Measurements from ENCODE around the gene XRN2.

Gene XRN2

DNA sequence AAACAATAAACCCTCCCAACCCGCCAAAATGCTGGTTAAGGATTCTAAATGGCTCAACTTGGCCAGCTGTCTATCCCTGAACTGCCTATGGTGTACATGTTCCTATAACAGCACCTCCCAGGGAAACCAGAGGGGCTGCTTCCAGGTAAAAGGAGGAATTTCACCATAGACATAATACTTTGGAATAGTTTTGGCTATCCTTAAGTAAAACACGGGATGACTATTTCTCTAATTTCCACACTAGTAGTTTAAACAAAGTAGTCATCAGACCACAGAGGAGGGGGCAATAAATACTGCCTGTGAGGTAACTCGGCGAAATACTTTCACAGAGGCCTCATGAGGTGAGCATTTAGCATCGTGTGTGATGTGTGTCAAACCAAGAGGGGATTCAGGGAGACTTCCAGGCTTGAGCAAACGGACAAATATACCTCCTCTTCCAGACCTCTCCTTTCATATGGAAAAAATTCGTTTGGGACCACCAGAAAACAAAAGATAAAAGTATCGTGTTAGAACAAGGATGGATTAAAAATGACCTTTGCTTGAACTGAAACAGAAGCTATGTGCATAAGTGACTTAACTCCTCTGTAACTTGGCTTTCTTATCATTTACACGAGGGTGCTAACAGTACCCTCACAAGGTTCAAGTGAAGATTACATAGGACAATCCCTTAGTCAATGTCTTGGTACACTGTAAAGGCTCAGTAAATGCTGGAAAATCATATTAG, 1.0 kb upstream of the XRN2 start:
- DNase-seq, result peak; percentile 11

DNA sequence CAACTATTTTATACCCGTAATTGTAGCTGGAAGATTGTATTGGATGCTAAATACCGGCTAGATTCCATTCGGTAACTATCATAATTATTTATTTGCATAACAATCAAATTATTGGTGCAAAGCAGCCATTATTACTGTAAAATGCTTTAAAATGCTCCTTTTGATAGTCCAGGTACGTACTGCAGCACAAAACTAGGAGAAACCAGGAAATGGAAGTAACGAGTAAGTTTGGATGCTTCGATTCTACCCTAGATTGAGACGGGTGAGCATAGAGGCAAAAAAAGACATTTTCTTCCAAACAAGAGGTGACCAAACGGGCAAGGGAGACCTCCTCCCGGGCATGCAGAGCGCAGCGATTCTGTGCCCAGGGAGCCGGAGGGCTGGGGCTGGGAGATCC, 469 bp upstream of the XRN2 start:
- no peak for DNase-seq

DNA sequence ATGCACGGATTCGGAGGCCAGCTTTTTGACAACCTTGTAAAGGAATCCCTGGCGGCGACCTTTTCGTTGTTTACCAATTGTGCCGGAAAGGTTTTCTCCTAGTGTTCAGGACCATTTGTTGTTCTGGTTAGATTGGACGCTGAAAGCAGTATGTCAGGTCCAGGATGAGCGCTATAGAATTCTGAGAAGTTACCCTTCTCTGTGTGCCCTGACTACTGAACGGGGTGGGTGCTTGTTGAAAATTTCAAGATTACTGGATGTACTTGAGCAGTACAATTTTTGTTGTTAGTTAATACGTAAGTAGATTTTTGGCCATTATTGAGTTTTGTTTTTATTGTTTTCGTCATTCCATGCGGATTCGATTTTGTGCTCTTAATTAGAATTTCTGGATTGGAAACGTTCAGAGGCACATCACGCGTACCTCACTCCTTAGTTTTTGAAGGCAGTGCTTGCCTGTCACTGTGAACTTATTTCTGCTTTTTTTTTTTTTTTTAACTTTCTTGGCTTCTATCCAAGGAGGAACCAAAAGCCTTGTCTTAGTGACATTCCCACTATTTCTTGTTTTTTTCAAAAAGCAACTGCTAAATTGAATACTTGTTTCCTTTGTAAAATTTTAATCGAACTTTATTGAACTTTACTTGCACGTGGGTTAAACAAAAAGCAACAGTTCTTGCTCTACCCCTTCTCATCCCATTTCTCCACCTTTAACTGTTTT, 898 bp downstream of the XRN2 start:
- DNase-seq, result no peak

DNA sequence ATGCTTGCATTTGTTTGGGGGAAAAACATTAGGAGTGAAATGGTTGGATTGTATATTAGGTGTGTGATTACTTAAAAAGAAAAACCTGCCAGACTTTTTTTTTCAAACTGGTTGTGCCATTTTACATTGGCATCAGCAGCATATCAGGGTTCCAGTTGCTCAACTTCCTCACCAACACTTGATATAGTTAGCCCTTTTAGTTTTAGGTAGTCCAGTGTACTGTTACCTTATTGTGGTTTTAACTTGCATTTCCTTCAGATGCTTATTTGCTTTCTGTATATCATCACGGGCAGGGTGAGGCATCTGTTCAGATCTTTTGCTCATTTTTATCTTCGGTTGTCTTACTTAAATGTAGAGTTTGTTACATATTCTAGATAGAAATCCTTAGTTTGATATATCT, 5.2 kb downstream of the XRN2 start:
- no peak for DNase-seq

GRCh38 chr20:21309678-21310467, 6.7 kb downstream of the XRN2 start:
- no peak for DNase-seq

DNA sequence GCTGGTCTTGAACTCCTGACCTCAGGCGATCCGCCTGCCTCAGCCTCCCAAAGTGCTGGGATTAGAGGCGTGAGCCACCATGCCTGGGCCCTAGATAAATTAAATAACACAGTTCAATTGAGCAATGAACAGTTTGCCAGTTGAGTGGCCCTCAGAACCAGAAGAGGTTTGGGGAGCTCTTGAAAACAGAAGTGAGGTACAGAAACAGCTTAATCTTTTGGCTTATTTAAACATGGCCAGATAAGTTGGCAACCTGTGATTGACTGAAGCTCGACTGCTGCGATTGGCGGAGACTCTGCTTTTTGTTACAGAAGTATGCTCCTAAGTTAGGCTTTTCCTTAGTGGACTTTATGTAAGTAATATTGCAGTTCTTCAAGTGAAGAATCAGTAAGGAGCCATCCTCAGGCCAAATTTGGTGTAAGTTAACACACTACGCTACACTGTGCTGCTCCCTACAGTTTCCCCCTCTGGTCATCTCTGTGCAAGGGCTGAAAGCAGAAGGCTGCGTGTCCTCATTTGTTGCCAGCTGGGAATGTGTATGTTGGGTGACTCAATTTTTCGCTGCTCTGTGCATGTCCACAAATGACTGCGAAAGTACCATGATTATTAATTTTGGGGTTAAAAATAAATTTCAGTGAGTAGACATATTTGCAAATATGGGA, 9.8 kb downstream of the XRN2 start:
- DNase-seq, result no peak

- DNase-seq, result no peak
These were observed 12.0 kb downstream of the XRN2 start for GRCh38 chr20:21315138-21315537.

DNA sequence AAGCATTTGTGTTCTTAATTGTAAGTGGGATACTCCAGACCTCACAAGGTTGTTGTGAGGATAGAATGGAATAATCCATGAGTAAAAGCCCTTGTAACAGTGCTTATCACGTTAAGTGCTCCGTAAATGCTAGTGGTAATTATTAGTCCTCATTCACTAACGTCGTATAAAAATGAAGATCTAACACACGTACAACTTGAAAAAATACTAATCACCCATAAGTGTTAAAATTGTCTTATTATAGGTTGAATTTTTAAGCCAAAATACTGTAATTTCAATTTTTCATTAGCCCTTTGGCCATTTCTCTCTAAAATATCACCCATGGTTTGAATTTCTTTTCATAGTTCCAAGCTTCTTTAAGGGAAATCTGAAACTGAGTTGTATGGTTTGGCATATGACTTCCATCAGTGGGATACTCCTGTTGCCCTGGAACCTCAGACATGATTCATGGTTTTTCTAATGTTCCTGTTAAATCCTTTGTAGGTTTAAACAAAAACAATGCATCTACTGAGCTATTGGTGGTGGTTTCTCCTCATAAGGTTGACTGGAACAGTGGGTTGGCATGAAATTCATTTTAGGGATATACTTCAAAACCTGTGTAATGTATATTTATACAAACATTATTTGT, 19.1 kb downstream of the XRN2 start:
- DNase-seq, result no peak

DNA sequence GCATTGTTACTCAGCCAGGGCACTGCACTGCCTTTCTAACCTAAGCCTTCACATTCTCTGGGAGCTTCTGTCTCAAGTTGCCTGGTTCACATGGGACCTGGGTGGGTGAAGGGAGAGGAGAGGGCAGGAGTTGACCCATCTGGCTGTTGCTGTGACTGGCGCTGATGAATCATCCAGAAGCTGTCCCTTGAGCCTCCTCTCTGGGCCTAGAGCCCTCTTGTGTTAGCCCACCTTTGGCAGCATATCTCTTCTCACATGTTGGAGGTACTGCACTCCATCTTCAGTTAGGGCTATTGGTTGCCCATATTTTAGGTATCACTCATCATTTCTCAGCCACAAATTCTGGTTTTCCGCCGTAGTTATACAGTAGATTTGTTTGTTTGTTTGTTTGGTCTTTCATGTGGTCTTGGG, 19.8 kb downstream of the XRN2 start:
- no peak for DNase-seq

DNA sequence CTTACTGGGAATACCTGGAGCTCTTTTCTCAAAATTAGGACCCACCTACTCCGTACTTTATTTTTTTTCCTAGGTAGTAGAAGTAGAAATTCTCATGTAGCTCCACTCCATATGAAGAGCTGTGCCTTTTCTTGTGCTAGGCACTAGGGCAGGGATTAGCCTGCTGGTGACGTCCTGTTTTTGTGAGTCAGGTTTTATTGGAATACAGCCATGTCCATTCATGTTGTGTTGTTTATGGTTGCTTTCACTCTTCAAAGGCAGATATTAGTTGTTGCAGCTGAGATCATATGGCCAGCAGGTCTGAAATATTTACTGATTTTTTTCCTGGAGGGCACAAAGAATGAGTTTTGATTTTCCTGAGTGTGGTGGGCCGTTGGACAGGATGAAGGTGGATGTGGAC, 20.5 kb downstream of the XRN2 start:
- DNase-seq, result no peak

DNA sequence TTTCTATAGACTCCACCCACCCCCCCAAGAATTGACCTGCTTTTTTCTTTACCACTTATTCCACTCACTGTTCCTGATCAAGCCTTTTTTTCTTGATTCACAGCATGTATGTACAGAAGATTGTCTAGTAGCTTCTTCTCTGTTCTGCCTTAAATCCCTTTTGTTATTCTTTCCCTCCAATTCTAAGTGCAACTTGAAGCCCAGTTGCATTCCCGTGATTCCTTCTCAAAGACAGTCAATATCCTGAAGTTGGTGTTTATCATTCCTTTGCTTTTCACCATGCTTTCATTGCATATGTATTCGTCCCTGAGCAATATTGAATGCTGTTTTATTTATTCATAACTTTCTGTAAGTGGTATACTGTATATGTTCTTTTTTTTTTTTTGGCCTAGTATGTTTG, 21.0 kb downstream of the XRN2 start:
- DNase-seq, result no peak

DNA sequence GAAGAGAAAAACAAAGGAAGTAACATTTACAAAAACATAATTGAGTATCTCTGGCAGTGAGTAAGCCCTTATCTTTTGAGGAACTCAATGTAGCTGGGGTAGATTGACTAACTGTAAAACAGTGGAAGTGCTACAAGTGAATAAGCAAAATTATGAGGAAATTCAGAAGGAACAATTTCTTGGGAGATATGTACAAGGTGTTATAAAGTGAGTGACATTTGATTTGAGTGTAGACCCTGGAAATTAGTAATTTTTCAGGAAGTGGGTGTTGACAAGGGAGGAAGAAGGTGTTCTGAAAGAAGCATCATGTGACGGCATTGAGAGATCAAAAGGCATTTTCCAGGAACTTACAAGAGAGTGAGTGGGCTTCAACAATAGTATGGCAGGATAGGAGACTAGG, 22.2 kb downstream of the XRN2 start:
- no peak for DNase-seq

- DNase-seq, result no peak
These were observed 23.6 kb downstream of the XRN2 start for GRCh38 chr20:21326700-21327099.

GRCh38 chr20:21336455-21337151, 33.5 kb downstream of the XRN2 start:
- no peak for DNase-seq

GRCh38 chr20:21338291-21338690, 35.2 kb downstream of the XRN2 start:
- no peak for DNase-seq

GRCh38 chr20:21339499-21339898, 36.4 kb downstream of the XRN2 start:
- no peak for DNase-seq

DNA sequence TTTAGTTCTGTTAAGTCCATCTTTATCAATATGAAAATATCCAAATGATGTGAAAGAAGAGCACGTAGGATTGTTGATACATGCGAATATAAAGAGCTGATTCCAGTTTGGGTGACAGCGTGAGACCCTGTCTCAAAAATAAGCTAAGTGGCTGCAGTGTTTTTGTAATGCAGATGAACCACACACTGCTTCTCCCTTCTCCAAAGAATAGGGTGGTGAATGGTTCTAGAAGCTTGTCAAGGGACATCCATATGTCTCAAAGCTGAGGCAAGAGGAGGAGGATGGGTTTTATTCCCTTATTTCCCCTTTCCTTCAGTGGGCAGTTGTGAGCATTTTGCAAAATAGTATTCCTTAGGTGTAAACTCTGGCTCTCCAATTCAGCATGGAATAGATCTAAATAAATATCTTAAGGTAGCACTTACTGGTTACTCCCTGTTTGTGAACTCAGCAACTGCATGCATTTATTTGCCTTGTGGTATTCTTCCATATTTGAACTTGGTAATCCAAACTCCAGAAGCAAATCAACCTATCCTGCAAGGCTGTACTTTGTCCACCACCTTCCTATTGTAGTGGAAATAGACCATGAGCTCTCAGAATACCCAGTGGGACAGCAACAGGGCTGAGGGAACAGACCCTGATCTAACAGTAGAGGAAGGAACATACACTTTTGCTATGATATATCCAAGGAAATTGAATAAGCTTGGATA, 38.0 kb downstream of the XRN2 start:
- DNase-seq, result no peak

DNA sequence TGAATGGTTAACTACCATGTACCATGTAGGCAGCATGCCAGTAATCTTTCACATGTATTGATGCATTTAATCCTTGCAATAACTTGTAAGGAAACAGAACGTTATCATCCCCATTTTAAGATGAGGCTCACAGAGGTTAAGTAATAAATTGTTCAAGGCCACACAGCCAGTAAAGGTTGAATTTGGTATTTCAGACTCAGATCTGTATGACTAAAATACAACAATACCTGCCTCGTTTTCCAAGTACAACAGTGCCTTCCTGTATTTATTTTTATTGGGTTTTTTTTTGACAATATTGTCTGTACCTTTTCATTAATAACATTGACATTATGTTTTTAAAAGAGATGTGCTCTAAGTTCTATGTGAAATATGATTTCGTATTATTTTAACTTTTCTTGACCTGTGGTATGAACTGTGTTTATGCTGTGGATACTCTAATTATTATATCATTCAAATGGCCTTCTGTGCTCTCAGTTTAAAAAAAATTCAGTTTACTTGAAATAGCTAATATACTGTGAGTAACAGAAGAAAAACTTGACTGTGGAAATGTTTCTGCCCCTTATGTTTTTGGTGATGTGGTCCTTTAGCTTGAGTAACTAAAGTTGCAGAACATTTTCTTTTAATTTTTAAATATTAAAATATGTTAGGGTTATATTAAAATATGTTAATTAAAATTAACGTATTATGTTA, 39.7 kb downstream of the XRN2 start:
- no peak for DNase-seq

GRCh38 chr20:21344206-21344900, 41.2 kb downstream of the XRN2 start:
- no peak for DNase-seq

GRCh38 chr20:21344961-21345360, 41.8 kb downstream of the XRN2 start:
- DNase-seq, result no peak
